LNCaP clone FGC (cell line): ENCODE results near the gene F2.

Experiments used
- DNase-seq: peaks from one replicate; pipeline ENCODE4 v3.0.0-alpha.2; 2011; ENCODE audit warnings: low read depth
- H3K4me3 ChIP-seq: 2 replicates; pipeline ENCODE4 v1.5.1; 2011; ENCODE audit warnings: mild to moderate bottlenecking, low read depth, low read length, control low read depth
- CTCF ChIP-seq: IDR thresholded peaks from 2 replicates; pipeline ENCODE4 v1.5.1; 2012; ENCODE audit warnings: mild to moderate bottlenecking; ENCODE audit not compliant: control insufficient read depth, insufficient read depth; ENCODE audit errors: extremely low read depth

Gene F2

GRCh38 chr11:46725338-46726205 lies 6.6 kb downstream of the F2 start:
- DNase-seq, result no peak
- no peak overlapping the region for H3K4me3 ChIP-seq
- no peak for TF ChIP-seq CTCF

GRCh38 chr11:46726206-46726862 lies 7.3 kb downstream of the F2 start:
- DNase-seq, result no peak
- no peak overlapping the region for H3K4me3 ChIP-seq
- no peak for TF ChIP-seq CTCF

GRCh38 chr11:46727952-46728658 lies 9.1 kb downstream of the F2 start:
- no peak overlapping the region for H3K4me3 ChIP-seq
- TF ChIP-seq CTCF, result no peak

GRCh38 chr11:46728659-46729040 lies 9.6 kb downstream of the F2 start:
- H3K4me3 ChIP-seq, result no peak overlapping the region
- DNase-seq, result no peak
- TF ChIP-seq CTCF, result no peak

More at GRCh38 chr11:46727952-46728658, 9.1 kb downstream of the F2 start:
- no peak for DNase-seq

- no peak overlapping the region for H3K4me3 ChIP-seq
- DNase-seq, result no peak
- no peak for TF ChIP-seq CTCF
Observed at GRCh38 chr11:46729110-46730027, 10.4 kb downstream of the F2 start.

GRCh38 chr11:46731545-46731944 lies 12.5 kb downstream of the F2 start:
- H3K4me3 ChIP-seq, result no peak overlapping the region
- no peak for DNase-seq
- TF ChIP-seq CTCF, result no peak
